ENCODE data around the gene TSPY2.
"Not testable (repeated sequence)": the region's sequence is repeated elsewhere in the genome, so short reads cannot be mapped to it uniquely, and the experiment has no call there.

Gene TSPY2, protein sequence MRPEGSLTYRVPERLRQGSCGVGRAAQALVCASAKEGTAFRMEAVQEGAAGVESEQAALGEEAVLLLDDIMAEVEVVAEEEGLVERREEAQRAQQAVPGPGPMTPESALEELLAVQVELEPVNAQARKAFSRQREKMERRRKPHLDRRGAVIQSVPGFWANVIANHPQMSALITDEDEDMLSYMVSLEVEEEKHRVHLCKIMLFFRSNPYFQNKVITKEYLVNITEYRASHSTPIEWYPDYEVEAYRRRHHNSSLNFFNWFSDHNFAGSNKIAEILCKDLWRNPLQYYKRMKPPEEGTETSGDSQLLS

DNA sequence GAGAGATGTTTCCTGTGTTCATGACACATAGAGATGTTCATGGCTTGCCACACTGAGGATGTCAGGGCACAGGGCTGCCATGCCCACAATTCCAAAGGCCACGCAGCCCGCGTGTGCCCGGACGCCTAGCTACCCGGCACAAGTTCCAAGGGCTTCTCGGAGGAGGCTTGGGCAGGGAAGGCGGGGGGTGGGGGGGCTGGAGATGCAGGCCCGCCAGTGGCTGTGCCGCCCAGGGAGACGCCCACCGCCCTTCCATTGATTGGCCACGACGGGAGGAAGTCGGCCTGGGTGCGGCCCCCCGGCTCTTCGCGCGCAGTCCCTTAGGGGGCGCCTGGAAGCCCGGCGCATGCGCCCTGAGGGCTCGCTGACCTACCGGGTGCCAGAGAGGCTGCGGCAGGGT is at the start of gene TSPY2:
TSS of gene TSPY2 (plus strand) at position 301 of the 400 bp plus-strand sequence. CDS start at position 347, 46 bp downstream.
- DNase-seq = not testable (repeated sequence)

DNA sequence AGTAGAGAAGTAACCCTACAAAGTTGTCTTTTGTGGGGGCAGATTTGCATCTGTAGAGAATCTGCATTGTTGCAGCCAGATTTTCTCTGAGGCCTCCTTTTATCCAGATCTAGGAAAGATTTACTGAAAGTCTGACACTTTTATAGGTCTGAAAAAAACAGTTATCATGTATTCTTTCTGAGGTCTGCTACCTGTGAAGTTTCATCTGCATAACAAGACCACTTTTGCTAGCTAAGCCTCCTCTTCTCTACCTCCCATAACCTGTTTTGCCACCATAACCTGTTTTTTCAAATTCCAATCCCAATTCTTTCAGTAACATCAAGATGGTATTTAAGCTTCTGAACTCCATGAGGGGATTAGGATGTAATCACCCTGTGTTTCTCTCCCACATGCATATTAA is 36.5 kb upstream of the TSPY2 start:
- not testable (repeated sequence) for DNase-seq

DNA sequence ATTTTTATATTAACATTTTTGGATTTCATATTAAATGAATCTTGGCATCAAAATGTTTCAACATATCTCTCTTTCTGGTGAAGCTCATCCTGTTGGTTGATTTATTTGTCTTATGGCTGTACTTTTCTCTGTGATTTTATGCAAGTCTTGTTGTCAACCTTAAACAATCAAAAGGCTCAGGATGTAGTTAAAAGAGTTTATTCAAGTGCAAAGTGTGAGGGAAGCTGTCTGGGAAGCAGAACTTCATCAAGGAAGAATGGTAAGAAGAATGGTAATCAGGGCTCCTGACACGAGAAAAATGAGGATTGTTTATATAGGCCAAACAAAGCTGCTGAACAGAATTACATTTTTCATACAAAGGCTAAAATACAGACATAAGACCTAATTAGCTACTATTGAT is 29.0 kb upstream of the TSPY2 start:
- DNase-seq = not testable (repeated sequence)

DNA sequence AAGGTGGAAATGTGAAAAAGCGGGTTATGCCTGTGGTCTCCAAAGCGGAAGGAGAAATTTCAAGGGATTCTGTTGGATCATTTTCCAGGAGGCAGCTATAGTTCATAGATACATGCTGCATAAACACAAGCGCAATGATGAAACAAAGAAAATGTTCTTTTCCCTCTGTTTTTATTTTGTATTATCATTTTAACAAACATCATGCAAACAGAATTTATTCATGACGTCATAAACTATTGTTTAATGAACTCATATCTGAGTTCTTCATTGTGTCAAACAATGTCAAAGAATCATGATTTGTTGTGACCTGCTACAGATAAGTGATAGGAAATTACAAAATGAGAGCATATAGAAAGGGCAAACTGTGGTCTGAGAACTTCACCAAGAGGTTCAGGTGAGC is 23.8 kb downstream of the TSPY2 start:
- not testable (repeated sequence) for DNase-seq
